CD4-positive, alpha-beta T cell treated with Interleukin-17A for 4 hours (primary cell): Measurements from ENCODE around the gene SCGB1D4.

Experiments
- DNase-seq: peaks from one replicate; pipeline ENCODE4 v3.0.0-alpha.2; 2020; ENCODE audit warnings: mixed read lengths

SCGB1D4 gene

DNA sequence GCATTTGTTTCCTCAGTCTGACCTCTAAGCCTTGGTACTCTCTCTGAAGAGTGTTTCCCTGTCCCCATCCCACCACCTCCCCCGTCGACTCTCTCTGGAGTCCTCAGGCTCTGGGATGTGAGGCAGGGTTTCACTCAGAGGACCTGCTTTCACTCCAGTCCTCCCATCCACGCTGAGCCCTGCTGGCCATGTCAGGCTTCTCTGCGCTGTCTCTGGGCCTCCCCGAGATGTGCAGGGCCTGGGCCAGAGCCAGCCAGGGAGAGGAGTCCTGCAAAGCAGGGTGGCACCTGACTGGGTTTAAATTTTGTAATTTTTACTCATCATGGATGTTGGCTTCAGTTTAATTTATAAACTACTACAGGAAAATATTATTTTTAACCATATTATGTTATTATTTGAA, 25.6 kb downstream of the SCGB1D4 start:
- no peak for DNase-seq

- DNase-seq: no peak
Observed at GRCh38 chr11:62269654-62270278, 29.1 kb downstream of the SCGB1D4 start, which contains the start of gene SCGB2A2. Gene SCGB2A2, plus strand, starts transcription at chr11:62270158. Its CDS starts 59 bp downstream, at chr11:62270217.

DNA sequence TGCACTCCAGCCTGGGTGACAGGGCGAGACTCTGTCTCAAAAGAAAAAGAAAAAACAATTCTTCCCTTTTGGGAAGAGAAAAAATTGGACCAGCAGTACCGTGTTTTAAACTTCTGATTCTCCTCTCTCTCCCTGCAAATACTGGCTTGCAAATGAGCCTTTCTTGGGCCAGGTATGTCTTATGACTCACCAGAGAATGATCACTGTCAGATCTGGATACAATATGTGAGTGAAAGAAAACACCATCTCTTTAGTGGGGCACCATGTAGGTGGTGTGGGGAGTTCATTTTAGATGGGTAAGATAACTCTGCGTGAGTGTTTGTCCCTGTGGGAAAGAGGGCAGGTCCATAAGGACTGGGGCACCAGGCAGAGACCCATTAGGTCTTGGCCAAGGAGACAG, 31.3 kb downstream of the SCGB1D4 start:
- DNase-seq: no peak

DNA sequence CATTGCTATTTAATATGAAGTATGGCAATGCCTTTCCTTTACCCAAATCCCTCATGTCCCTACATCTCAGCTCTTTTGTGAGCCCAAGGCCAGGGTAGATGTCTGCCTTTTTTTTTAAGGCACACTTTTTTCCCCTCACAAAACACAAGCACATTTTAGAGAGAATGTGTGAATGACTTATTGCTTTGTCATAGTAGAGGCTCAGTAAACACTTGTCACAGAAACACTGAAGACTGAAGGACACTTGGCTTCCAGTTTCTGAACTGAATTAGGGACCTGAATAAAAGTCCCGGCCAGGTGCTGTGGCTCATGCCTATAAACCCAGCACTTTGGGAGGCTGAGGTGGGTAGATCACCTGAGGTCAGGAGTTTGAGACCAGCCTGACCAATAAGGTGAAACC, 31.8 kb downstream of the SCGB1D4 start:
- DNase-seq: no peak

- no peak for DNase-seq
Observed at GRCh38 chr11:62266558-62266957, 32.3 kb downstream of the SCGB1D4 start.

GRCh38 chr11:62264004-62264403, 34.9 kb downstream of the SCGB1D4 start:
- DNase-seq: no peak

- no peak for DNase-seq
Observed at GRCh38 chr11:62260261-62260953, 38.5 kb downstream of the SCGB1D4 start.

- DNase-seq: no peak
Observed at GRCh38 chr11:62256281-62256680, 42.6 kb downstream of the SCGB1D4 start.

DNA sequence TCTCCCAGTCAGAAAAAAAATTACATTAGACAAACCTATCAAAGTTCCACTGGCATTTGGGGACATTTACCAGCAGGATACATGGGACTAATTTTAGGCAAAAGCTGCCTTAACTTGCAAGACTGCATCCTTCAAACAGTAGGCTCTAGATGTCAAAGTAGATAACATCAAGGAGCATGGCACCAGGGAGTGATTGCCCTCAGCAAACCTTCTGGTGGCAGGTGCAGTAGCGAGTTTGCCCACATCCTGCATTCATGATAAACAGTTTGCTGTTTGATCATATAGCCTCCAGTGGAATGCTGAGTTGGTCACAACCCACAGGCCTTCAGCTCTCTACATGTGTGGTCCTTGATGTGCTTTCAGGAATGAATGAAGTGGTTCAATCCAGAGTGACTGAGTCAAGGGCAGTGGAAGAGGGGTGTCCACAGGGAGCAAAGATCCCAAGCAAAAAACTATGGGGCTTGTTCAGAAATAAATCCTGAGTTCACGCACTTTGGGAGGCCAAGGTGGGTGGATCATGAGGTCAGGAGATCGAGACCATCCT, 44.8 kb downstream of the SCGB1D4 start:
- no peak for DNase-seq

DNA sequence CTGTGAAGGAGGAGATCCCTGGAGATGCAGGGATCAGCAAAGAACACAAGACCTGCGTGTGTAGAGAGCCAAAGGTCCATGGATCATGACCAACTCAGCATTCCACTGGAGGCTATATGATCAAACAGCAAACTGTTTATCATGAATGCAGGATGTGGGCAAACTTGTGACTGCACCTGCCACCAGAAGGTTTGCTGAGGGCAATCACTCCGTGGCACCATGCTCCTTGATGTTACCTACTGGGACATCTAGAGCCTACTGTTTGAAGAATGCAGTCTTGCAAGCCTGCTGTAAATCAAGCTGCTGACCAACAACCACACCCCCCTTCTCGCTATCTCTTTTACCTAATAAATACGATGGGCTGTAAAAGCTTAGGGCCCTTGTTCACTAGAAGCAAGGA, 47.2 kb downstream of the SCGB1D4 start:
- no peak for DNase-seq
